GM23338 (cell line): ENCODE results near the gene HS1BP3.

ENCODE experiments used
- CREB1 ChIP-seq: fragments of 250-450 bp; sonication (Bioruptor Pico); IDR thresholded peaks from 2 replicates; pipeline ENCODE4 v1.5.0; 2020; ENCODE audit warnings: low read depth, mild to moderate bottlenecking, moderate library complexity
- CTCF ChIP-seq, 2 experiments: fragments of 200-600 bp in 1 of 2; sonication (generic) in 1 of 2; conservative IDR thresholded peaks; 2 replicates each; pipeline versions ENCODE4 v1.5.1 to v1.6.1; 2016 to 2017; ENCODE audit warnings: antibody characterized with exemption in 2 of 2, low read depth in 2 of 2, mild to moderate bottlenecking in 2 of 2, moderate library complexity in 1 of 2
- EZH2 ChIP-seq: fragments of 200-600 bp; sonication (generic); IDR thresholded peaks from one replicate; pipeline ENCODE4 v1.8.0; 2017; ENCODE audit warnings: antibody characterized with exemption, mild to moderate bottlenecking, low read depth; ENCODE audit not compliant: unreplicated experiment
- EZH2phosphoT487 ChIP-seq: fragments of 200-600 bp; sonication (generic); IDR thresholded peaks from one replicate; pipeline ENCODE4 v1.8.1; 2018; ENCODE audit warnings: antibody characterized with exemption; ENCODE audit not compliant: unreplicated experiment
- JUNB ChIP-seq: IDR thresholded peaks from one replicate; pipeline ENCODE4 v1.6.1; 2016; ENCODE audit warnings: antibody characterized with exemption; ENCODE audit not compliant: unreplicated experiment
- POLR2AphosphoS5 ChIP-seq: IDR thresholded peaks from 2 replicates; pipeline ENCODE4 v1.6.1; 2016; ENCODE audit warnings: antibody characterized with exemption, low read depth
- REST ChIP-seq: IDR thresholded peaks from one replicate; pipeline ENCODE4 v1.6.1; 2018; ENCODE audit warnings: antibody characterized with exemption; ENCODE audit not compliant: unreplicated experiment
- STAT1 ChIP-seq: IDR thresholded peaks from one replicate; pipeline ENCODE4 v1.6.1; 2016; ENCODE audit warnings: antibody characterized with exemption; ENCODE audit not compliant: unreplicated experiment
- ZNF114 ChIP-seq: fragments of 250-450 bp; sonication (Bioruptor Pico); IDR thresholded peaks from 2 replicates; pipeline ENCODE4 v1.5.0; 2020; ENCODE audit warnings: mild to moderate bottlenecking, moderate library complexity
- ZNF331 ChIP-seq: fragments of 250-450 bp; sonication (Bioruptor Pico); IDR thresholded peaks from 2 replicates; pipeline ENCODE4 v1.5.0; 2020; ENCODE audit warnings: low read depth, mild to moderate bottlenecking, moderate library complexity
- ZNF462 ChIP-seq: fragments of 250-450 bp; sonication (Bioruptor Pico); IDR thresholded peaks from 2 replicates; pipeline ENCODE4 v1.5.0; 2020; ENCODE audit warnings: mild to moderate bottlenecking, moderate library complexity

GRCh38 chr2:20648831-20649230, 2.1 kb downstream of the HS1BP3 start:
- TF ChIP-seq REST (no peak), JUNB (no peak), CTCF (conservative IDR thresholded peaks at IDR 0.05; ENCODE audit: low read depth in 2 of 2) (no peak), POLR2AphosphoS5 (no peak), EZH2 (no peak), ZNF462 (CRISPR knock-in tag) (no peak), STAT1 (no peak), CREB1 (CRISPR knock-in tag) (no peak), EZH2phosphoT487 (no peak), ZNF331 (CRISPR knock-in tag) (no peak), ZNF114 (CRISPR knock-in tag) (no peak)
